Measurements from ENCODE around the gene EPHA7.

Gene EPHA7

GRCh38 chr6:93322651-93323050, 96.7 kb downstream of the EPHA7 start:
- Histone ChIP-seq H2BK120ac (ENCODE audit: low read depth, low read length) (no peak overlapping the region), H3K4ac (ENCODE audit: low read depth, low read length) (no peak overlapping the region), H3K56ac (ENCODE audit: low read length) (no peak overlapping the region), H2BK5ac (ENCODE audit: low read length) (no peak overlapping the region), H3K18ac (ENCODE audit: low read length) (no peak overlapping the region), H3K9ac (ENCODE audit: low read length) (no peak overlapping the region), H3K27me3 (ENCODE audit: insufficient read depth, low read length, poor library complexity) (no peaks in the 10 kb centered on the region), H3K36me3 (ENCODE audit: control insufficient read depth, insufficient read depth, low read length) (no peaks in the 10 kb centered on the region), H3K79me1 (ENCODE audit: low read length) (no peaks in the 10 kb centered on the region), H2BK15ac (replicated peaks; ENCODE audit: low read depth) (no peak overlapping the region), H3K4me2 (ENCODE audit: low read length) (no peak overlapping the region), H3K27ac (ENCODE audit: low read depth, low read length) (no peak overlapping the region), H4K5ac (ENCODE audit: low read length) (no peak overlapping the region), H3K79me2 (ENCODE audit: control insufficient read depth, insufficient read depth, low read length) (no peaks in the 10 kb centered on the region), H3K4me3 (ENCODE audit: low read length) (no peak overlapping the region), H3K4me1 (ENCODE audit: control insufficient read depth, low read depth, low read length) (no peaks in the 10 kb centered on the region), H3K23ac (ENCODE audit: low read length) (no peak overlapping the region), H4K8ac (ENCODE audit: low read depth, low read length) (no peak overlapping the region), H2AK5ac (ENCODE audit: low read length) (no peak overlapping the region)
- no CpG with 5 or more reads among the region's 1 CpG for WGBS (ENCODE audit: extremely low coverage, insufficient coverage, low lambda C conversion rate)
- no peak for DNase-seq

- H2BK15ac ChIP-seq (replicated peaks; ENCODE audit: low read depth), result no peak overlapping the region
- H3K4ac ChIP-seq (ENCODE audit: low read depth, low read length), result no peak overlapping the region
- no peak overlapping the region for H3K4me3 ChIP-seq (ENCODE audit: low read length)
- no peaks in the 10 kb centered on the region for H3K4me1 ChIP-seq (ENCODE audit: control insufficient read depth, low read depth, low read length)
- no peak overlapping the region for H4K5ac ChIP-seq (ENCODE audit: low read length)
- no peak overlapping the region for H3K9ac ChIP-seq (ENCODE audit: low read length)
- H3K56ac ChIP-seq (ENCODE audit: low read length), result no peak overlapping the region
- peak; percentile 44 for DNase-seq
- no CpG with 5 or more reads among the region's 2 CpGs for WGBS (ENCODE audit: extremely low coverage, insufficient coverage, low lambda C conversion rate)
- H3K23ac ChIP-seq (ENCODE audit: low read length), result no peak overlapping the region
- no peaks in the 10 kb centered on the region for H3K36me3 ChIP-seq (ENCODE audit: control insufficient read depth, insufficient read depth, low read length)
- no peak overlapping the region for H2AK5ac ChIP-seq (ENCODE audit: low read length)
- no peak overlapping the region for H2BK120ac ChIP-seq (ENCODE audit: low read depth, low read length)
- H3K18ac ChIP-seq (ENCODE audit: low read length), result no peak overlapping the region
- H3K79me2 ChIP-seq (ENCODE audit: control insufficient read depth, insufficient read depth, low read length), result no peaks in the 10 kb centered on the region
- H2BK5ac ChIP-seq (ENCODE audit: low read length), result no peak overlapping the region
- H3K79me1 ChIP-seq (ENCODE audit: low read length), result no peaks in the 10 kb centered on the region
- no peak overlapping the region for H3K27ac ChIP-seq (ENCODE audit: low read depth, low read length)
- H4K8ac ChIP-seq (ENCODE audit: low read depth, low read length), result no peak overlapping the region
- H3K4me2 ChIP-seq (ENCODE audit: low read length), result no peak overlapping the region
- no peaks in the 10 kb centered on the region for H3K27me3 ChIP-seq (ENCODE audit: insufficient read depth, low read length, poor library complexity)
Measured at GRCh38 chr6:93319304-93319703, 100.1 kb downstream of the EPHA7 start.

- no peaks in the 10 kb centered on the region for H3K27me3 ChIP-seq (ENCODE audit: insufficient read depth, low read length, poor library complexity)
- no peak overlapping the region for H3K4ac ChIP-seq (ENCODE audit: low read depth, low read length)
- no peak overlapping the region for H3K27ac ChIP-seq (ENCODE audit: low read depth, low read length)
- H3K23ac ChIP-seq (ENCODE audit: low read length), result no peak overlapping the region
- no peaks in the 10 kb centered on the region for H3K4me1 ChIP-seq (ENCODE audit: control insufficient read depth, low read depth, low read length)
- H3K56ac ChIP-seq (ENCODE audit: low read length), result no peak overlapping the region
- no peak overlapping the region for H3K4me2 ChIP-seq (ENCODE audit: low read length)
- no peak overlapping the region for H2AK5ac ChIP-seq (ENCODE audit: low read length)
- WGBS (ENCODE audit: extremely low coverage, insufficient coverage, low lambda C conversion rate), result no CpG with 5 or more reads among the region's 1 CpG
- no peak overlapping the region for H3K9ac ChIP-seq (ENCODE audit: low read length)
- peak; percentile 2 for DNase-seq
- H2BK15ac ChIP-seq (replicated peaks; ENCODE audit: low read depth), result no peak overlapping the region
- H3K36me3 ChIP-seq (ENCODE audit: control insufficient read depth, insufficient read depth, low read length), result no peaks in the 10 kb centered on the region
- H4K8ac ChIP-seq (ENCODE audit: low read depth, low read length), result no peak overlapping the region
- no peaks in the 10 kb centered on the region for H3K79me1 ChIP-seq (ENCODE audit: low read length)
- H2BK5ac ChIP-seq (ENCODE audit: low read length), result no peak overlapping the region
- no peak overlapping the region for H3K18ac ChIP-seq (ENCODE audit: low read length)
- H4K5ac ChIP-seq (ENCODE audit: low read length), result no peak overlapping the region
- no peaks in the 10 kb centered on the region for H3K79me2 ChIP-seq (ENCODE audit: control insufficient read depth, insufficient read depth, low read length)
- peak overlapping the region; percentile 28 for H2BK120ac ChIP-seq (ENCODE audit: low read depth, low read length)
- no peak overlapping the region for H3K4me3 ChIP-seq (ENCODE audit: low read length)
Measured at GRCh38 chr6:93318121-93318520, 101.2 kb downstream of the EPHA7 start.

- Histone ChIP-seq H3K9ac (ENCODE audit: low read length) (no peak overlapping the region), H2BK15ac (replicated peaks; ENCODE audit: low read depth) (no peak overlapping the region), H2BK120ac (ENCODE audit: low read depth, low read length) (no peak overlapping the region), H4K5ac (ENCODE audit: low read length) (no peak overlapping the region), H3K4me2 (ENCODE audit: low read length) (no peak overlapping the region), H3K36me3 (ENCODE audit: control insufficient read depth, insufficient read depth, low read length) (no peaks in the 10 kb centered on the region), H3K79me1 (ENCODE audit: low read length) (no peaks in the 10 kb centered on the region), H3K56ac (ENCODE audit: low read length) (no peak overlapping the region), H3K4ac (ENCODE audit: low read depth, low read length) (no peak overlapping the region), H2AK5ac (ENCODE audit: low read length) (no peak overlapping the region), H3K4me3 (ENCODE audit: low read length) (no peak overlapping the region), H3K27ac (ENCODE audit: low read depth, low read length) (no peak overlapping the region), H3K23ac (ENCODE audit: low read length) (no peak overlapping the region), H3K79me2 (ENCODE audit: control insufficient read depth, insufficient read depth, low read length) (no peaks in the 10 kb centered on the region), H2BK5ac (ENCODE audit: low read length) (no peak overlapping the region), H3K27me3 (ENCODE audit: insufficient read depth, low read length, poor library complexity) (no peaks in the 10 kb centered on the region), H3K18ac (ENCODE audit: low read length) (no peak overlapping the region), H4K8ac (ENCODE audit: low read depth, low read length) (no peak overlapping the region), H3K4me1 (ENCODE audit: control insufficient read depth, low read depth, low read length) (no peaks in the 10 kb centered on the region)
- peak; percentile 75 for DNase-seq
Measured at GRCh38 chr6:93317592-93317991, 101.8 kb downstream of the EPHA7 start.

- H3K79me2 ChIP-seq (ENCODE audit: control insufficient read depth, insufficient read depth, low read length), result no peaks in the 10 kb centered on the region
- DNase-seq, result no peak
- H4K5ac ChIP-seq (ENCODE audit: low read length), result no peak overlapping the region
- no peak overlapping the region for H3K27ac ChIP-seq (ENCODE audit: low read depth, low read length)
- no peak overlapping the region for H3K23ac ChIP-seq (ENCODE audit: low read length)
- no peak overlapping the region for H3K9ac ChIP-seq (ENCODE audit: low read length)
- no peak overlapping the region for H3K18ac ChIP-seq (ENCODE audit: low read length)
- no peak overlapping the region for H3K4me3 ChIP-seq (ENCODE audit: low read length)
- no peak overlapping the region for H2BK120ac ChIP-seq (ENCODE audit: low read depth, low read length)
- no peak overlapping the region for H2BK5ac ChIP-seq (ENCODE audit: low read length)
- H3K56ac ChIP-seq (ENCODE audit: low read length), result no peak overlapping the region
- no peak overlapping the region for H3K4me2 ChIP-seq (ENCODE audit: low read length)
- WGBS (ENCODE audit: extremely low coverage, insufficient coverage, low lambda C conversion rate), result no CpG with 5 or more reads among the region's 5 CpGs
- H2BK15ac ChIP-seq (replicated peaks; ENCODE audit: low read depth), result no peak overlapping the region
- H3K27me3 ChIP-seq (ENCODE audit: insufficient read depth, low read length, poor library complexity), result no peaks in the 10 kb centered on the region
- no peak overlapping the region for H3K4ac ChIP-seq (ENCODE audit: low read depth, low read length)
- no peak overlapping the region for H2AK5ac ChIP-seq (ENCODE audit: low read length)
- H3K4me1 ChIP-seq (ENCODE audit: control insufficient read depth, low read depth, low read length), result no peaks in the 10 kb centered on the region
- H3K36me3 ChIP-seq (ENCODE audit: control insufficient read depth, insufficient read depth, low read length), result no peaks in the 10 kb centered on the region
- H4K8ac ChIP-seq (ENCODE audit: low read depth, low read length), result no peak overlapping the region
- H3K79me1 ChIP-seq (ENCODE audit: low read length), result no peaks in the 10 kb centered on the region
Measured at GRCh38 chr6:93307505-93308409, 111.6 kb downstream of the EPHA7 start.

GRCh38 chr6:93305088-93305487, 114.3 kb downstream of the EPHA7 start:
- Histone ChIP-seq H3K4ac (ENCODE audit: low read depth, low read length) (no peak overlapping the region), H3K56ac (ENCODE audit: low read length) (no peak overlapping the region), H2BK120ac (ENCODE audit: low read depth, low read length) (no peak overlapping the region), H3K79me2 (ENCODE audit: control insufficient read depth, insufficient read depth, low read length) (no peaks in the 10 kb centered on the region), H3K36me3 (ENCODE audit: control insufficient read depth, insufficient read depth, low read length) (no peaks in the 10 kb centered on the region), H3K27me3 (ENCODE audit: insufficient read depth, low read length, poor library complexity) (no peaks in the 10 kb centered on the region), H3K79me1 (ENCODE audit: low read length) (no peaks in the 10 kb centered on the region), H3K4me1 (ENCODE audit: control insufficient read depth, low read depth, low read length) (no peaks in the 10 kb centered on the region), H3K18ac (ENCODE audit: low read length) (no peak overlapping the region), H3K9ac (ENCODE audit: low read length) (no peak overlapping the region), H4K5ac (ENCODE audit: low read length) (no peak overlapping the region), H3K23ac (ENCODE audit: low read length) (no peak overlapping the region), H3K4me2 (ENCODE audit: low read length) (no peak overlapping the region), H2AK5ac (ENCODE audit: low read length) (no peak overlapping the region), H2BK5ac (ENCODE audit: low read length) (no peak overlapping the region), H3K27ac (ENCODE audit: low read depth, low read length) (no peak overlapping the region), H4K8ac (ENCODE audit: low read depth, low read length) (no peak overlapping the region), H3K4me3 (ENCODE audit: low read length) (no peak overlapping the region), H2BK15ac (replicated peaks; ENCODE audit: low read depth) (no peak overlapping the region)
- DNase-seq, result no peak
